HG02885 (cell line): ENCODE measurements around the gene ZFYVE28.
"Not testable (repeated sequence)": the region's sequence is repeated elsewhere in the genome, so short reads cannot be mapped to it uniquely, and the experiment has no call there.

ENCODE experiments used
- ATAC-seq: cut with Tn5 transposase; IDR thresholded peaks from one replicate; pipeline ENCODE4 v1.9.1; 2021; ENCODE audit warnings: mild to moderate bottlenecking; ENCODE audit not compliant: unreplicated experiment, poor library complexity

Gene ZFYVE28

DNA sequence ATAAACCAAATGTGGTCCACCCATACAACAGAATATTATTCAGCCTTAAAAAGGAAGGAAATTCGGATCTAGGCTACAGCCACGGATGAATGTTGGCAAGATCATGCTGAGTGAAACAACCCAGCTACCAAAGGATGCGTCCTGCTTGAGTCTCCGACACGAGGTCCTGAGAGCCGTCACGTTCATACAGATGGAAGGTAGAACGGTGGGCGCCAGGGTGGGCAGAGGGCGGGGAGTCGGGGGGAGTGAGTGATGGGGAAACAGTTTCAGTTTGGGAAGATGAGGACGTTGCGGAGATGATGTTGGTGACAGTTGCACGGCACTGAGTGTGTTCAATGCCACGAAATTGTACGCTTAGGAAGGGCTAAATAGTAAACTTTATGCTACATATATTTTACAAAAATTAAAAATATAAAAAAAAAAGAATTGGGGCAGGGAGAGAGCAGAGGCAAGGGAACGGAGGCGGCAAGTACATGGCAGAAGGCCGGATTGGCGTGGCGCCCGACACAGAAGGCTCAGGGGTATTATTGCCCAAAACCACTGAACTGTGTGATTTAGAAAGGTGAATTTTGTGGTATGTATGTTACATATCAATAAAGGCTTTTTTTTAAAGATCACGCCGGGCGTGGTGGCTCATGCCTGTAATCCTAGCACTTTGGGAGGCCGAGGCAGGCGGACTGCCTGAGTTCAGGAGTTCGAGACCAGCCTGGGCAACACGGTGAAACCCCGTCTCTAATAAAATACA lies 141.7 kb downstream of the ZFYVE28 start:
- ATAC-seq: no peak

DNA sequence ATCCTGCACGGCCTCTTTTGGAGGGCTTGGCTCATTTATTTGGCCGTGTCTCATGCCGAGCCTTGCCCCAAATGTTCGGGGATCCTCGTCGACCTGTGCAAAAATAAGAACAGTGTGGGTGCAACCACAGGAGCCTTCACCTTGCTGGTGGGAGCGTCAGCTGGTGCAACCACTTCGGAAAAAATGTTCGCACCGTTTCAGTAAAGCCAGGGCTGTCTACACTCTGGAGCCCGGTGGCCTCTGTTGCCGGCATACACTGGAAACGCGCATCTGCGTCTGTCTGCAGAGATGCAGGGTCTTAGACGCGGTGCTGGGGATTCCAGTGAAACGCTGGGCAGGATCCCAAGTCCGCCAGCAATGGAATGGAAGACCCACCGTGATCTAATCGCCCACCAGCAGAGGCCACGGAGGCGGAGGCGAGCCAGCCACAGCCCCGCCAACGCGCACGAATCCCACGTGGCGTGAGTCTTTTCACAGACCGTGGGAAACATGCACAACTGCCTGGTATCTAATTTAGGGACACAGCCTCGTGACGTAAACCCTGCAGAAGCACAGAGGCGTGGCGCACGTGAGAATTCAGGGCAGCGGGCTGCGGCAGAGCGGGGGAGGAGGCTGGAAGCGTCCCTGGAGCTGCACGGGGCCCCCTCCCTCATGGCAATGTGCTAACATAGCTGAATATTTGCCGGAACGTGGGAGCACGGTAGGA lies 142.7 kb downstream of the ZFYVE28 start:
- no peak for ATAC-seq

DNA sequence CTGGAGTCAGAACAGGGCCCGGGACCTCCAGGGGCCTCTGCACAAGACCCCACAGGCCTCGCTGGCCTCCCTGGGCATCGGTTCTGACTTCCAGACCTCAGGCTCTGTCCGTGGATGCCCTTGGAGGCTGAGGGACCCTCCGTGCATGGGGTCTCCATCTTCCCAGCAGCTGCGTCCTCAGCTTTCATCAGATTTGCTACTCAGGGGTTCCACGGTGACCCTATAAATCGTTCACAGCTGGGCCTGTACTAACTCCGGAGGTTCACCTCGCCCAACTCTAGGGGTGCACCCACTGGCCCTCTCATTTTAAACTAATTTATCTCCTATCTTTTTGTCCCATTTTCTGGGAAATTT lies 143.4 kb downstream of the ZFYVE28 start:
- ATAC-seq: not testable (repeated sequence)

DNA sequence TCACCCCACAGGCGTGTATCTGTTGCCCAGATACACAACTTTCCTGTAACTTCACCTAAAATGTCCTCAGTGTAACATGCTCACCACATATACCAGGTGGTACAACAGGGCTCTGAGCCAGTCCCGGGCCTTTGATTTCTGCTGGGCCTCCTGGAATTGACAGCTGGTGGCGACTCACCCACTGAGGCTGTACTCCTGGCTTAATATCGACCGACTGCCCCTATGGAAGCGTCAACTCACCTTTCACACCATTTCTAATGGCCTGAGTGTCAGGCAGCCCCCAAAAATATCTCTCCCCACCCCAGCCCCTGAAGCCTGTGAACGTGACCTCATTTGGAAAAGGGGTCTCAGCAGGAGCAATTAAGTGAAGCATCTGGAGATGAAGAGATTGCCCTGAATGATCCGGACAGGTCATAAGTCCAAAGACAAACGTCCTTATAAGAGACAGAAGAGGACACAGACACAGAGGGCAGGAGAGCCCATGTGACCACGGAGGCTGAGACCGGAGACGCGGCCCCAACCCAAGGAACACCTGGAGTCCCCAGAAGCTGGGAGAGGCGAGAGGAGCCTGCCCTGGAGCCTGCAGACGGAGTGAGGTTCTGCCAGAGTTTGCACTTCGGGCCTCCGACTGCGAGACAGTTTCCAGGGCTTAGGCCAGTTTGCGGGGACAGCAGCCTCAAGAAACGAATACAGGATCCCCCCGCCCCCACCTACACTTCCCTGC lies 144.0 kb downstream of the ZFYVE28 start:
- ATAC-seq: no peak

DNA sequence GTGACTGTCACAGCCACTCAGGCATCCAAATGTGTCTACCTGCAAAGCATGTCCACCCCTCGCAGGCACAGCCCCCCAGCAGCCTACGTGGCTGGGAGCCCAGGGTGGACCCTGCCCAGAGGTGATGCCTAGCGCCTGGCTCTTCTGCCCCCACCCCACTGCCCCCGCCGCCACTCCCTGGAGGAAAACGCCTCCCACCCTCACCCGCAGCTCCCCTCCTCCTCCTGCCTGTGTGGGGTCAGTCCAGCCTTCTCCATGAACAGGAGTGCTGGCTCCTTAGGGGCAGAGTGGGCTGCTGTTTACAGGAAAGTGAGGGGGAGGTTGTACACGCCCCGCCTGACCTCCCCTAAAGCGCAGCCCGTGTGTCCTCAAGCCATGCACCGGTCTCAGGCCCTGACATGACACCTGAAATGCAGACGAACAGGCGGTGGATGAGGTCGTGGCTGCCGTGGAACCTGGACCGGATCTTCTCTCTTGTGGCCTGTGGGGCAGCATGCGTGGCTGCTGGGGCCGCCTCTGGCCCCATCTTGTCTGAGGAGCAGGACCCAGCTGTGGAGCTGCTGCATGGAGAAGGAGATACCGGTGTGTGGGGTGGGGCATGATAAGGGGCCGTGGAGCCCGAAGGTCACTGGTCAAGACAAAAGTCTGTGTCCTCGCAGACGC lies 144.7 kb downstream of the ZFYVE28 start:
- no peak for ATAC-seq

DNA sequence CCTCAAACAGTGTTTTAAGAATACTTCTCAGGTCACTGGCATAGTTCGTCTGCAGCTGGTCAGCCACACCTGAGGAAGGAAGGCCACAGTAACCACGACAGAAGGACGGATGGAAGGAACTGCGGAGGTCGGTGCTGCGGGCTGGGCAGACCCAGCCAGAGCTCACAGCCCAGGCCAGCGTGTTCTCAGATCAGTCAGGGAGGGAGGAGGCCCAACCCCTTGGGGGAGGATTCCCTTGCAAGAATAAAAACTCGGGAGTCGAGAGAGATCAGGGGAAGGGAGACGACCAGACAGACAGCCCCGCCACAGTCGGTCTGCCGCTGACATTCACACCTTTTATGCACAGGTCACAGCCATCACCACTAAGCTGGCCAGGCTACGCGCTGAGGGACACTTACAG lies 145.2 kb downstream of the ZFYVE28 start:
- ATAC-seq: no peak

DNA sequence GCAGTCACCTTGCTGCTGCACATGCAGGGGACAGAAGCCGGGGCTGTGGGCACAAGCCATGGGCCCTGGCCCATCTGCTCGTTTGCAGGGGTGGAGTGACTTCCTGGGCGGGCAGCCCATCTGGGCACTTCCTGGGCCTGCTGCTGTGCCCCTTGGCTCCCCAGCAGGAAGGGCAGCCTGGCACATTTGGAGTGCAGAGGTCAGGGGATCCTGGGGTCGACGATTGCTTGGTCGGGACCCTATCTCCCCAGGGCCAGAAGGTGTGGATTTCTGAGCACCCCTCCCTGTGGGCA lies 145.7 kb downstream of the ZFYVE28 start:
- ATAC-seq: no peak

DNA sequence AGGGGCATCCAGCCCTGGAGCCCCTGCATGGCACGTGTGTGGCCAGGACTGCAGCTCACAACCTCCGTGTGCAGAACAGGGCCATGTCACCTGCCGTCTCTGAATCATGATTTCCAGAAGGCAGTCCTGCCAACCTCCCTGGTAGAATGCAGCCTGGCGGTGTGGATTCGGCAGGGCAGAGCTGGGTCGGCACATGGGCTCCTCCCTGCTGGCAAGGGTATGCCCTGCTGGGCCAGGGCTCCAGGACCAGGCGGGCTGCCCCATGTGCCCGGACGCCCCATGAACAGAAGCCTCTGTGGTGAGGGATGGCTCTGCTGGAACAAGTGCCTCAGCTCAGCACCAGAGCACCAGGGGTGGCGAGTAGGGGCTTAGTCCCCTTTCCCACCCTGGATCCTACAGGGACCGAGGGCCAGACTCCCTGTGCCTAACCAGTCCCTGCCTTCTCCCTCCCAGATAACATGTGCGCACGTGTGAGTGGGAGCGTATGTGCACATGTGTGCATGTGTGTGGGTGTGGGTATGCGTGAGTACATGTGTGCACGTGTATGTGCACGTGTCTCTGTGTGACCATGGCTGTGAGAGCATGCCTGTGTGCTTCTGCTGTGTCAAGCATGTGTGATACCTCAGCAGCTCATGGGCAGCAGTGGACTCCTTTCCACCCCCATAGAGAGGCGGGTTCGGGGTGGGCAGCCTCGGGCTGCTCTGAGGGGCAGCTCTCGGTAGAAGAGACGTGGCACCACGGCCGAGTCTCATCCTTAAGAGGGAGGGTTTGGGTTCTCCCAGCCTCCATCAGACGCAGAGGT lies 146.2 kb downstream of the ZFYVE28 start:
- no peak for ATAC-seq

DNA sequence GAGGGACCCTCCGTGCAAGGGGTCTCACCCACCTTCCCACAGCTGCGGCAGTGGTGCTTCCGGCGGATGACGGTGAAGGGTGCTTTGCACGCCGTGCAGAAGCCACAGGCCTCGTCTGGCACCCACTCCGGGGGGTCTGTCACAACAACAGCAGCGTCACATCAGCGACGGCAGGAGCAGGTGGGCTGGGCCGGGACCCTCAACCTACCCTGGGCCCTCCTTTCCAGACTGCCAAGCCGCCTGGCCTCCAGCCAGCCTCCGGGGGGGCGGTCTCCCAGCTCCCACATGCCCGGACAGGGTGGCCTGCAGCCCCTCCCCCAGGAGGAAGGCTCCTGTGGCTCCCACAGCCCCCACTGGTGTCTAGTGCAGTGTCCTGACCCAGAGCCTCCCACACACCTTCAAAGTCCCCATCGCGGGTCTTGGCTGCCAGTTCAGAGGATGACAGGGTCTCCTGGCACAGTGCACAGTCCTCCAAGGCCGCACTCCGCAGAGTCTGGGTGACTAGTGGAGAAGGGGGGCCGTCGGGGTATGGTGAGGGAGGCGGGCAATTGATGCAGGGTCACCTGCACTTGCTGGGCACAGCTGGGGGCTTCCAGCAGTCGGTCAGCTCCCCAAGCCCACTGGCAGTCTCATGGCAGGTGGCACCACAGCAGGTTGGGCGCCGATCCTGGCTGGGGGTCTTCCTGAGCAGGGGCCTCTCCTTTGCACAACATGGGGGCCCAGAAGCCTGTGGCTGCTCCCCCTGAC lies 147.0 kb downstream of the ZFYVE28 start:
- ATAC-seq: no peak

DNA sequence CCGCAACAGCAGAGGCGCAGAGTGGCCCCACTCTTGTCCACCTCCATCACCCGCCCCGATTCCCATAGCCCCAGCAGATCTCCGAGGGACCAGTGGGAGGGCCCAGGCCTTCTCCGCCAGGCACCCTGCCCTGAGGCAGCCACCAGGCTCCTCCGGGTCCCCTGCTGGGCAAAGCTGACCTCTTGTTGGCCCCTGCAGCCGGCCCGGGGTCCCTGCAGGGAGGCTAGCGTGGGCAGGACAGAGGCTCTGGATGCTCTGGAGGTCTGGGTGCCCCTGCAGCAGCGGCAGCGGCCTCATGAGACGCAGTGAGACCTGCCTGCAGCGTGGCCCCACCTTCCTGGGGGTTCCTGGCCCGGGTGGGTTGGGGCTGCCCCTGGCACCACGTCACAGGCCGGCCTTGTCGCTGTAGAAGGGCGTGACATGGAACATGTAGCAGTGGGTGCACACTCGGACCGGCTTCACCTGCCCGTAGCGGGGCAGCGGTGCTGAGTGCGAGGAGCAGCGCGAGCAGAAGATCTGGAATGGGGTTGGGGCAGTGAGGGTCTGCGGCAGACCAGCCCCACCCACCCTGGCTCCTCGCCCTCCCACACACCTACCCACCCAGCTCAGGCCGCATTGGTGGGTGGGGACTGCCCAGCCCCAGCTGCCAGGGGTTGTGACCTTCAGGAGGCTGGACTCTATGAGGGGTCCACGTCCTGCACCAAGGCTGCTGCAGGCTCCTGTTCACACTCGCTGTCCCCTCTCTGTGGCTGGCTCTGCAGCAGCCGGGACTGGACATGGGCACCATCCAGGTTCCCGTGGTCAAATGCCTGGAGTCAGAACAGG lies 147.9 kb downstream of the ZFYVE28 start:
- ATAC-seq: no peak

DNA sequence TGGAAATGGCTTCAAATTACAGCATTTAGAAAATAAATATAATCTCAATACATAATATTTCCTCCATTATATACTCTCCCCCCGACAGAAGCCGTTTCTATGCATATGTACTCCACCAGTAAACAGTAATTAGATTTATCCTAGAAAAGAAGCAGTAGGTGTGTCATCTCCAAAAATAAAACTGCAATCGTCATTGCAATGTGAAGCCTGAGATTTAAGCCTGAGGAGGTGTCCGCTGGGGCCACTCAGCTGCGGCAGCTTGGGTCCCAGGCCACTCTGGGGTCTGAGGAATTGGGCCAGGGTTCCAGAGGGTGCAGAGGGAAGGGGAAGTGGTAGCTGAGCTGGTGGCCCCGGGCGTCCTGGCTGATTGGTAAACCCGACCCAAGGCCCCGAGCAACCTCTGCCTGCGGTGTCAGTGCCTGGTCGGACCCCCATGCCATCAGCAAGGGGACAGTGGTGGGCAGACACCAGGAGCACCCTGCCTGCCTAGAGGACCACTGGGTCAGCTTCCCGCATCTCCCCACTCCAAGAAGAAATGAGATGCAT lies 148.8 kb downstream of the ZFYVE28 start:
- no peak for ATAC-seq

DNA sequence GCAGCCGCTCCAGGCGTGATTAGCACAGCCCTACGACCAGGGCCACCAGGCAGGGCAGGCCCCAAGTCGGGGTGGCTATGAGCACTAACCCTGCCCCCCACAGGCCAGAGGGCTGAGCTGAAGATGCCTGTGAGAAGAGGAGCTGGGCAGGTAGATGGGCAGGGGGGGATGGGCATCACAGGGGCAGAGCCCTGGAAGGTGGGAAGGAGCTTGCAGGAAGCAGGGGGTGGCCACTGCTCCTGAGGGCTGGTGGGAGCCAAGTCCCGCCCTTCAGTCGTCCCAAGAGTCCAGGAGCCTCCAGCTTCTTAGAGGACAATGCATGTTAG lies 149.3 kb downstream of the ZFYVE28 start:
- ATAC-seq: no peak

DNA sequence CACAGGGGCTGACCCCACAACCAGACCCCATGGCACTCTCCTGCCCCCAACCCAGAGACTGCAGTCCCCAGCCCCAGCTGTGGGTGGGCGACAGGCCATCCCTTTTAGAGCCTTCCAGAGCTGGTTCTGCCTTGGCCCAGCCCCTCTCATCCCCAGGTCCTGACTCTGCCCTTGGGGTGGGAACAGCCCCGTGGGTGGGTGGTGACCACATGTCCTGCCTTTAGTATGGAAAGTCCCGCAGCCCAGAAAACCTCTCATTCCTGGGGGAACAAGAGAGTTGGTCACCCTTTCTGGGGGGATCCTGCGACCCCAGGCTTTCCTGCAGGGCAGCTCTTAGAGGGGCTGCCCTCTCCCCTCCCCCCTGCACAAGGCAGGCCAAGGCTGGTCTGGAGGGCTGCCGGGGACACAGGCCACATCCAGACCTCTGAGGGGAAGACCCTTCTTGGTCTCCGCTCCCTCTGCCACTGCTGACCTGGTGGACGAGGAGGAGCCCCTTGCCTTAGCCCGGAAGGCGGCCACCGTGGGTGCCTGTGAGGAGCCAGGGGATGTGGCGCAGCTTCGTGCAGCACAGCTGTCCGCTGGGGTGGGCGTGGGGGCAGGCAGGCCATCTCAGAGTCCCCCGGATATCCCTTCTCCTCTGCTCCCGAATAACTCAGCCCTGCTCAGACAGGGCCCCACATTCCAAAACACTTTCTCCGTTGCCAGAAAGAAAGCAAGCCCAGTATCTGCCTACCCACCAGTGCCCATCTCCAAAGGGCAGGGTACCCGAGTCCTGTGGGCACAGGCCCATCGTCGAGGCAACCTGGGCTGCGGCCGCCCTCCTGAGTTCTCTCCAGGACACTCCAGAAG lies 149.9 kb downstream of the ZFYVE28 start:
- ATAC-seq: no peak

DNA sequence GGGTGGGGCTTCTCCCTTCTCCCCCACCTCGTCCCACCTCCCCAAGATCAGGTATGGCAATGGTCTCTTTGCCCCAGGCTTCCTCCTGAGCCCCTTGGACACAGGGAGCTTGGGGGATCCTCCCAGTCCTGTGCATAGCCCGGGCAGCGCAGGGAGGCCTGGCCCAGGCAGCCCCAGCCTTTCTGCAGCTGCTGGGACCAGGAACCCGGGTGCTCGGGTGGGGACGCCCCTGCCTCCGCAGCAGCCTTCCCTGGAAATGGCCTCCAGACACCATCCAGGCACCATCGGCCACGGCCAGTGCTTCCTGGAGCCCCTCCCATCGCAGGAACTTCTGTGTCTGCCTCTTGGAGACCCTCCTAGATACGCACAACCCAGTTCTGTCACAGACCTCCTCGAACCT lies 150.6 kb downstream of the ZFYVE28 start:
- ATAC-seq: no peak

DNA sequence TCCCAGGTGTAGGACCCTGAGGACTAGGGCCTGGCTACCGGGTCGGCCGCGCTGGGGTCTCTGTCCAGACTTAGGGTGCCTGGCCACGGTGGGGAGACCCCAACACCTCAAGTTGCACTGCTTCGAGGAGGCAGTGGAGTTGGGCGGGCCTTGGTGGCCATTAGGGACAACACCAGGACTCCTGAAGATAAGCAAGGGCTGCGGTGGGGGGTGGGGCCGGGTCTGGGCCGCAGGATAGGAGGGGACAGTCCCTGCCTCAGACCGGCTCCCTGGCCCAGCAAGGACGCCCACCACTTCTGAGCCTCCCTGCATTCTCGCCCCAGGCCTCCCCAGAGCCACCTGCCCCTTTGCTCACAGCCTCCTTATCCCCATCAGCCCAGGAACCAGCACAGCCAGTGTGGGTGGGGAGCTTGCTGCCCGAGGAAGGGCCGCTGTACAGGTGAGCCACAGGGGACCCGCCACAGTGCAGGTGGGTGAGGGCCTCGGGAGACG lies 151.1 kb downstream of the ZFYVE28 start:
- ATAC-seq: no peak

DNA sequence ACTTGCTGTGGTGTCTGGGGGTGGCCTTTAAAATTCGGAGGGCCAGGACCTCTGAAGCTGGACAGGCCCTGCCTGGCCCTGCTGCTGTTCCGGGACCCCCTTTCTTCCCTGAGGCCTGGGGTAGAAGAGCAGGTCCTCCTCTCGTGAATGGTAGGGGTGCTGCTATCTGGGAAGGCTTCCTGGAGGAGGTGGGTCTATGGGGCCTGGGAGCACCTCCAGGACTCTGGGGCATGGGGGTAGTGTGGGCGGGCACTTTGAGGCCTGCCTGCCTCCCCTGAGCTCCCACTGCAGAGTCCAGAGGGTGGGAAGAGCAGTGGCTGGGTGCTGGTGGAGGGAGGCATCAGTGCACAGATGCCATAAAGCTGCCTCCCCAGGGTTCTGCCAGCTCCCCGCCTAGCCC lies 151.6 kb downstream of the ZFYVE28 start:
- no peak for ATAC-seq

DNA sequence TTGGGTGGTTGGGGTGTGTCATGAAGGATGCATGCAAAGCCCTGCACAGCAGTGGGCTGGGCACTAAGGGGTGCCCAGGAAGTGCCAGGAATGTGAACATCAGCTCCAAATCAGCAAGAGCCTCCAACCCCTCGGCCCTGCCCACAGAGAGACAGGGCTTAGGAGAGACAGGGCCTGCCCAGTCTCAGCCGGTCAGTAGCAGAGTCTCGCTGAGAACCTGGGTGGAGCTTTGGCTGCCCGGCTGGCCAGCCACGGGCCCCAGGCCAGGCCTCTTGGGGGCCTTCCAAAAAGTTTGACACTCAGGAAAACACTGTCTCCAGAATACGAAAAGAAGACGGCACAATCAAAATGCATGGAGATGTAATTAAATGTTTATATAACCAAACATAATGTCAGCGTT lies 152.3 kb downstream of the ZFYVE28 start:
- no peak for ATAC-seq
